Measurements from ENCODE around the gene CTNS.

DNA sequence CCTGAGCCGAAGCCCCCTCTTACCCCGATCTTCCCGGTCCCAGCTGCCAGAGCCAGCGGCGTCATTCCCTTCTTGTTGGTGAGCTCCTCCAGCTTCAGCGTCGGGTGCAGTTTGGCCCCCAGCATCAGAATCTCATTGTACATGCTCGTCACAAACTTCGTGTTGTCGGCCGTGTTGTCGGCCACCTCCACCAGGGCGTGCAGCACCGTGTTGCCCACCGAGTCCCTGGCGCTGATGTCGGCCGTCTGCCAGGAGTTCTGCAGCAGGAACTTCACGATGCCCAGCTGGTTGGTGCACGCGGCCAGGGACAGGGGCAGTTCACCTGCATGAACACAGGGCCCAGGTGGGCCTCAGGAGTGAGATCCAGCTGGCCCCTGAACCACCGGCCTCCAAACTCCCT, 46.8 kb upstream of the CTNS start:
- TF ChIP-seq CTCF (IDR thresholded peaks at IDR 0.05) (no peak), POLR2A (IDR thresholded peaks at IDR 0.05) (no peak)

All from vagina (tissue), 2 donors.